NCI-H82 treated with DMSO at 0.1 percent for 48 hours (cell line): ENCODE results near the gene P2RY6.
A peak's percentile ranks its signal among the peaks of the same experiment; 100 is the strongest.

Source experiments
- DNase-seq: peaks from one replicate; lab custom pipeline; 2025; ENCODE audit not compliant: unreplicated experiment; lab: John Stamatoyannopoulos, UW

The P2RY6 gene

DNA sequence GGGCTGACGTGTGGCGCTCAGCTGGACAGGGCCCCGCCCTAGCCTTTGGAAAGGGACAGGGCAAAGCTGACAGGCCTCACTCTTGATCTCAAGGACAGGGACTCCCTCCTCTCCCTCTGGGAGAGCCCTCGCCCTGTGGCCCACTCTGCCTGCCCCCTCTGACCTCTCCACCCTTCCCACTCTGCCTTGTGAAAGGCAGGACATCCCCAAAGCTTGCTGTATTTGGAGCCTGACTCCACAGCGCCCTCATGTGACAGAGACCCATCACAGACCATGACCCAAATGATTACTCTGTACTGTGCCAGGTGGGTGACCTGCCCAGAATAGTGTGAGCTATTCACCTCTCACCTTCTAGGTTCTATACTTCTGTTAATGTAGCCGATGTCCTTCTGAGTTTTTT, 35.3 kb upstream of the P2RY6 start:
- no peak for DNase-seq

DNA sequence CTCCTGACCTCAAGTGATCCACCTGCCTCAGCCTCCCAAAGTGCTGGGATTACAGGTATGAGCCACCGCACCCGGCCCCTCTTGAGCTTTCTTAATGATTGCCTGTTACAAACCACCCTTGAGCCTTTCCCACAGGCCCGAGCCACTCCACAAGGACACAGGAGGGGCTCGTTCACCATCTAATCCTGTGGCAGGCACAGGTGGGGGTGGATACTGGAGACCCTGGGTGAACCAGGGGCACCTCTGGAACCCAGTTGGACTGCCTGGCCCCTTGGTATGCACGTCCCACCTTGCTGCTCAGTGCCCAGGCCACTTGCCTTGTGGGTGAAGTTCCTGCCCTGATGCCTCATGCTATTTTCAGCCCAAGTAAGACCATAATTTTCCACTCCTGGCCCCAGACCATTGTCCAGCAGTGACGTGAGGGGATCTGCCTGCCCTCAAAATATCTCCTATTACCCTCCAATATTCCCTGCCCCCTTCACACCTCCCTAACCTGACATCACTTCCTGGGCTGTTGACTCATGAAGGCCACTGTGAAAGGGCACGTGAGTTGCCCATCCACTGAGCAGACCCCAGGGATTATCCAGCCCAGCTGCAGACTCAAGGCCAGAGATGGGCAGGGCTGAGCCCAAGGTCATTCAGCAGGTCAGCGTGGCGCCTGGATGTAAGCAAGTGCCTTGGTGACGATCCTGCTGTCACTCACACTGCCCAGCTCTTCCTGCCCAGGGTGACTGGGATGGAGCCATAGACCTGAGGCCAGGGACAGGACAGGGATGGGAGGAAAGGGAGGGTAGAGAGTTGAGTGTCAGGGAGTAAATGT, 34.5 kb upstream of the P2RY6 start:
- no peak for DNase-seq

- no peak for DNase-seq
Measured at GRCh38 chr11:73239111-73239521, 33.0 kb upstream of the P2RY6 start.

GRCh38 chr11:73239571-73240189, 32.5 kb upstream of the P2RY6 start:
- no peak for DNase-seq

GRCh38 chr11:73240190-73240781, 31.9 kb upstream of the P2RY6 start:
- DNase-seq = no peak

DNA sequence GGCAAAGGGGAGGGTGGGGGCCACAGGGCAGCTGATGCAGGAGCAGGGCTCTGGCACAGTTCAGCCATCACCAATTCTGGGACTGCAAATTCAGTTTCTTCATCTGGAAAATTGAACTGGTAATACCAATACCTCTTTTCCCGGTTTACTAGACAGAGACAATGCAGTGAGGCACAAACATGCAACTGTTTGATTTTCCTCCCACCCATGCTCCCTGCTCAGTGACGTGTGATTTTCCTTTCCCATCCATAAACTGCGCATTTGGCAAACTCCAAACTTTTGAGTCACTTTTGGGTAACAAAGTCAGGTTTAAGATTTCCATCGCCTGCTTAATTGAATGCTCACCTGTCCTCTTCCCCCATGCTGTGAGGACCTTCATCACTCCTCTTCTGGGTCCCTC, 30.8 kb upstream of the P2RY6 start:
- no peak for DNase-seq

GRCh38 chr11:73242251-73243092, 29.7 kb upstream of the P2RY6 start:
- DNase-seq = peak; percentile 49

DNA sequence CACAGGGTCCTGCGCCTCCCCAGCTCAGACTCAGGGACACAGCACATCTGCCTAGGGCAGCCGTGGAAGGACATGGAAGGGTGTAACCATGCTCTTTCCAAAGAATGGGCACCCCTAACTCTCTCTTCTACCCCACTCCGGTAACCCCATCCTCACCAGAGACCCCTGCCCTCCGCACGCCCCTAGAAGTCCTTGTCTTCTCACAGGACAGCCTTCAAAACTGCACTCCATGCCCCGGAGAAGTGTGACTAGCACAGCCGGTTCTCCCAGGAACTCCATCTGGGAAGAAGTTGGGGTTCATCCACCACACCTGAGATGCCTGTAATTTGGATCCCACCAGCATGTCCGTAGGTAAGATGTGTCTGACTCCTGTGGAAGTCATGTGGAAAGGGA, 29.0 kb upstream of the P2RY6 start:
- DNase-seq = no peak

GRCh38 chr11:73244589-73245240, 27.4 kb upstream of the P2RY6 start:
- DNase-seq = no peak

GRCh38 chr11:73245461-73245860, 26.7 kb upstream of the P2RY6 start:
- no peak for DNase-seq

DNA sequence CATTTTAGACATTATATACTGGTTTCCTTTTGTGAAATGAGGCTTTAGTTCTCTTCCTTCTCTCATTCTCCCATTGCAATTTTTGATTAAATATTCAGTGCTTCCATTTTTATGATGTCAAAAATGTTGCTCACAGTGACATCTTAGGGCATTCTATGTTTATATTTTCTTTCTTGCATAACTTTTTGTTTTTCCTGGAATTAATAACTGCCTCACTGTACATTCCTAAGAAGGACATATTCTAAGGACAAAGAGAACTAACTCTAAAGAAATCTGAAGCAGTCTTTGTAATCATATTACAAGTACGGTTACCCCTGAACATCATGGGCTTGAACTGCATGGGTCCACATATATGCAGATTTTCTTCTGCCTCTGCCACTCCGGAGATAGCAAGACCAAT, 25.8 kb upstream of the P2RY6 start:
- no peak for DNase-seq

DNA sequence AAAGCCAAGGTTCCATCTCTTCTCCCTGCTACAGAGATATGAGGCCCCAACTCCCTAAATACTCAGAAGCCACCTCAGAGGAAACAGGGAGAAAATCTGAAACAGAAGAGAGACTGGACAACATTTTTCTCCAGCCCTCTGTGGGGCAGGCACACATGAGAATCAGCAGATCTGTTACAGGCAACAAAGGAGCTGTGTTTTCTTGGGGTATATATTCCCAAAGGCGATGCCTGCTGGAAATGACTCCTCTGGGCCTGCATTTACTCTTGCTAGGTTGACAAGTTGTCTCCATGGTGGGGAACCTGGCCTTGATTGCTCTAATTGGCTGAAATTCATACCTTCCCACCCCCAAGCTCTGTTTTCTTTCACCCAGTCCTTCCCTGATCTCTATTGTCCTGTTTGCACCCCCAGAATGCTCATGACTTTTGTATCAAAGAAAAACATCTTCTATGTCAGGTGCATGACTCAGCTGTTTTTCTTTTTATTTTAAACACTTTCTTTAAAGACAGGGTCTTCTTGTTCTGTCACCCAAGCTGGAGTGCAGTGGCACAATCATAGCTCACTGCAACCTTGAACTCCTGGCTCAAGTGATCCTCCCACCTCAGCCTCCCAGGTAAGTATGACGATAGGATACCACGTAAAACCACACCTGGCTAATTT, 23.5 kb upstream of the P2RY6 start:
- no peak for DNase-seq

DNA sequence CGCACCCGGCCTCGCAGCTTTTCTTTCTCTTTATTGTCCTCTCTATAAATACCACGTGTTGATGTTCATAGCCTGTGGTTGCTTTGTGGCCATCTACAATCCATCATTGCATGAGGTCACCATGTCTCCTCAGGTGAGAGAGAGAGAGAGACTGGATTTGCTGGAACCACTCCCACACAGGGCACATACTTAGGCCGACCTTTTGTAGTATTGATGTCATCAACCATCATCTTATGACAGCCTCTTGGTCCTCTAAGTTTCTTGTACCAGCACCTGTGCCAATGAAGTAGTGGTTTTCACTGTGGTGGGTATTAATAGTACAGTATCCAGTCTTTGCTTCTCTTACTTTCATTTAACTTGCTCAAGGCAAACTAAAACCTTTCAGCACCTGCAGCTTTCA, 22.8 kb upstream of the P2RY6 start:
- DNase-seq = no peak

DNA sequence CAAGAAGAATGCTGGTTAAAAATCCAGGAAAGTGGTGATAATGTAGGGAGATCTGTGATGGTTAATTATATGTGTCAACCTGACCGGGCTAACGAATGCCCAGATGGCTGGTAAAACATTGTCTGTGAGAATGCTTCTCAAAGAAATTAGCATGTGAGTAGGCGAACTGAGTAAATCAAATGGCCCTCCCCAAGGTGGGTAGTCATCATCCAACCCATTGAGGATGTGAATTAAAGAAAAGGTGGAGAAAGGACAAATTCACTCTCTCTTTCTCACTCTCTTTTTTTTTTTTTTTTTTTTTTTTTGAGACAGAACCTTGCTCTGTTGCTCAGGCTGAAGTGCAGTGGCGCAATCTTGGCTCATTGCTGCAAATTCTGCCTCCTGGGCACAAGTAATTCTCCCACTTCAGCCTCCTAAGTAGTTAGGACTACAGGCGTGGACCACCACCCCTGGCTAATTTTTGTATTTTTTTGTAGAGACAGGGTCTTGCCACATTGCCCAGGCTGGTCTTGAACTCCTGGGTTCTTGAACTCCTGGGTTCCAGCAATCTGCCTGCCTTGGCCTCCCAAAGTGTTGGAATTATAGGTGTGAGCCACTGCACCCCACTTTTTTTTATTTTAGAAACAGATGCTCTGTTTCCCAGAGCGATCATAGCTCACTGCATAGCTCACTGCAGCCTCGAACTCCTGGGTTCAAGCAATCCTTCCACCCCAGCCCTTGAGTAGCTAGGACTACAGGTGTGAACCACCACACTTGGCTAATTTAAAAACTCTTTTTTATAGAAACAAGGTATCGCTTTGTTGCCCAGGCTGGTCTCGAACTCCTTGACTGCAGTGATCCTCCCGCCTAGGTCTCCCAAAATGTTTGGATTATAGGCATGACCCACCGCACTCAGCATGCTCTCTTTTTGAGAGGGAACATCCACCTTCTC, 22.0 kb upstream of the P2RY6 start:
- no peak for DNase-seq

DNA sequence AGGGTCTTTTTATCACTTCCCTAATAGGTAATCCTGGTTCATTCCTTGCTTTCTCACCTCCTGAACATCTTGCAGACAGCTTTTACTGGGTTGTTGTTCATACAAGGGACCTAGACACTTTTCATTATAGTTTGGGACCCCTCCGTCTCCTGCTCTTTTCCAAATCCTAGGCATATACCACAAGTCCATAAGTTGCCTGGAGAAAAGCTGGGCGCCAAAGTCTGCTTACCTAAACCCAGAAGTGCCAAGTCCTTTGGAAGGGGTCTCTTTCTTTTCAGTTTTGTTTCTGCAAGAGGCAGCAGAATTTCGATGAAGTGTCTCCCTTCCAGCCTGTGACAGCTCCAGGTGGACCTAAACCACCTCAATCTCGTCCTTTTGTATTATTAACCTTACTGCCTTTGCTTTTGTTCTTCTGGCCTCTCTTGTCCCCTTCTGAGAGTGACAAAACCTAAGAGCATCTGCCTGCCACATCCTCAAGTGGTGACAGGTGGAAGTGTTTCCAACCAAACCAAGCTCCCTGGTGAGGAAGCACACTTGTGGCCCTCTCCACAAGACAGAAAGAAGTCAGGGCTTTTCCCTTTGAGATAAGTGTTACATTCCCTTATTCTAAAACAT, 19.5 kb upstream of the P2RY6 start:
- DNase-seq = no peak

- no peak for DNase-seq
Measured at GRCh38 chr11:73257342-73258103, 14.6 kb upstream of the P2RY6 start.

DNA sequence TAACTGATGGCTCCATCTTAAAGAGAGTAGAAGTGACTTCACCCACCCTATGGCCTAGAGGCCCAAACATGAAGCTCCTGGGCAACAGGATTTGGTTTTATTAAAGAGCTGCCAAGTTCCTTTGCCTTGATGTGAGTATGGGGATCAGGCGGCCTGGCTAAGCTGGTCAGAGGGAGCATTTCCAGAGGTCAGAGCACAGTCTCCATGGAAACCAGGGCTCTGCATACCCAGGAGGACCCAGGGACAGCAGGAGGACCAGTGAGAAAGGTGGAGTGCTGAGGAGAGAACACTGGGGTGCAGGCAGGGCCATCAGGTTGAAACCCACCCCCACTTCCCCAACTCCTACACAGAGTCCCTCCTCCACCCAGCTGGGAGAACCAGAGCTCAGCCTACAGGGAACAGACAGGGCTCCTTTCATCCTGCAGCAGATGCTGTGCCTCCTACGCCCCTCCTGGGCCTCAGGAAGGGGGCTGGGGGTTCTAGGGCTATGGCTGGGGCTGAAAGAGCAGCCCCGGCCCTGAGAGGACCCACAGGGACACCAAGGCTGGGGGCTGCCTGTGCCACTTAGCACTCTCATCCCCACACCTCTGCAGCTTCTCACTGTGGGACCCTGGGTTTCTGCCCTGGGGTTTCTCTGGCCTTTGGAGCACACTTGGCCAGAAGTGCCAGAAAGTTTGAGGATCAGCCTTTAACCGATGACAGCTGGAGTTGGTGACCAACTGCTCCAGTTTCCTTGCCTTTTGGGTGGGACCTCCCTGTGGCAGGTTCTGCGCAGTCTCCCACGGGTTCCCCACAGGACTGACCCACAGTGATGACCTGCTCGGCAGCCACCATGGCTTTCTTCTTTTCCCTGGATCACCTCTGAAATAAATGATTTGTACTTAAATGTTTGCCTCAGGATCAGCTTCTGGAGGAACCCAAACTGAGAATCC, 13.8 kb upstream of the P2RY6 start:
- no peak for DNase-seq
